GM12892 (cell line): ENCODE results near the gene IQGAP2.

Experiments
- POLR2A ChIP-seq: IDR thresholded peaks from 2 replicates; pipeline ENCODE4 v1.6.1; 2011; ENCODE audit warnings: low read depth, low read length, control low read depth
- POLR2AphosphoS5 ChIP-seq: IDR thresholded peaks from 2 replicates; pipeline ENCODE4 v1.6.1; 2011; ENCODE audit warnings: low read depth, low read length, control low read depth

GRCh38 chr5:76524868-76525267, 121.8 kb downstream of the IQGAP2 start:
- no peak for TF ChIP-seq POLR2AphosphoS5
- no peak for TF ChIP-seq POLR2A
